Activated naive CD4-positive, alpha-beta T cell treated with anti-CD3 and anti-CD28 coated beads, Interleukin-2, amount 50 U/mL, for 16 hours (primary cell): ENCODE data around the gene RFK.
"Not testable (repeated sequence)": the region's sequence is repeated elsewhere in the genome, so short reads cannot be mapped to it uniquely, and the experiment has no call there.

Source experiments
- DNase-seq: peaks from one replicate; pipeline ENCODE4 v3.0.0-alpha.2; 2020

Gene RFK

DNA sequence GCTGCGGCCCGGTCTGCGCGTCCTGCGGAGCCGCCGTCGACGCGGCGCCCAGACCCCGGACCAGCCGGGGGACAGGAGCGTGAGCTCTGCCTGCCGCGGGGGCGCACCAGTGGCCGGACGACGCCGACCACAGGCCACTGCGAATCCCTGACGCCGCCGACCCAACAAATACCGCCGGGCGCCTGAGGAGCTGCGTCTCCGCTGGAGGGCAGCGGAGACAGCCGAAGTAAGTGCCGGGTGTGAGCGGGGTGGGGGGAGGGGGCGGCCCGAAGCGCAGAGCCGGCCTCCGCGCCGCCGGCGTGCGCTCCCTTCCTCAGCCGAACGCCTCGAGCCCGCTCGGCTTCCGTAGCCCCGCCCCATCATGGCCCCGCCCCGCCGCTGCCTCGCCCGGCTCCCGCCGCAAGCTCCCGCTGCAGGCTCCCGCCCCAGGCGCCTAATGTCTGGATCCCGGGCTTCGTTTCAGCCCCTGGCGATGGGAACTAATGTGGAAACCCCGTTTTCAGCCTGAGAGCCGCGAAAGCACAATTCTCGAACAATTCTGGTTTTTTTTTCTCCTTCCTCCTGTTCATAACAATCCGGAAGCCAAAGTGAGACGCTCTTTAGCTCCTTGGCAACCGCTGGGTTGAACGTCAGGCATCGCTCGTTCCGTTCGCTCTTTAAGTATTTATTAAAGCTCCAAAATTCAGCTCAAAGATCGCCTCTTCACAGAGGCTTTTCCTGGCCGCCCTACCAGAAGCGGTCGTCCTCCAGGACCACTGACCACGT, at the start of gene RFK:
TSS of gene RFK (minus strand) at position 232 of the 765 bp plus-strand sequence. CDS start 255 bp downstream, outside the sequence.
- peak; percentile 94 for DNase-seq

GRCh38 chr9:76443887-76444286, 49.7 kb upstream of the RFK start:
- DNase-seq: no peak

GRCh38 chr9:76441551-76442322, 47.5 kb upstream of the RFK start:
- DNase-seq: no peak

GRCh38 chr9:76438841-76439588, 44.8 kb upstream of the RFK start:
- DNase-seq: no peak

- DNase-seq: not testable (repeated sequence)
Measured at GRCh38 chr9:76437017-76437699, 42.9 kb upstream of the RFK start.

DNA sequence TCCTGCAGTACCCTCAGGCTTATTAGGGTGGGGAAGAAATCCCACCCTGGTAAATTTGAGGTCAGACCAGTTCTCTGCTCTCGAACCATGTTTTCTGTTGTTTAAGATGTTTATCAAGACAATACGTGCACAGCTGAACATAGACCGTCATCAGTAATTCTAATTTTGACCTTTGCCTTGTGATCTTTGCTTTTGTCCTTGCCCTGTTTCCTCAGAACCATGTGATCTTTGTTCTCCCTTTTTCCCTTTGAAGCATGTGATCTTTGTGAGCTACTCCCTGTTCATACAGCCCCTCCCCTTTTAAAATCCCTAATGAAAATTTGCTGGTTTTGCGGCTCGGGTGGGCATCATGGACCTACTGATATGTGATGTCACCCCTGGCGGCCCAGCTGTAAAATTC, 40.7 kb upstream of the RFK start:
- DNase-seq: not testable (repeated sequence)

GRCh38 chr9:76433836-76434235, 39.6 kb upstream of the RFK start:
- DNase-seq: no peak

DNA sequence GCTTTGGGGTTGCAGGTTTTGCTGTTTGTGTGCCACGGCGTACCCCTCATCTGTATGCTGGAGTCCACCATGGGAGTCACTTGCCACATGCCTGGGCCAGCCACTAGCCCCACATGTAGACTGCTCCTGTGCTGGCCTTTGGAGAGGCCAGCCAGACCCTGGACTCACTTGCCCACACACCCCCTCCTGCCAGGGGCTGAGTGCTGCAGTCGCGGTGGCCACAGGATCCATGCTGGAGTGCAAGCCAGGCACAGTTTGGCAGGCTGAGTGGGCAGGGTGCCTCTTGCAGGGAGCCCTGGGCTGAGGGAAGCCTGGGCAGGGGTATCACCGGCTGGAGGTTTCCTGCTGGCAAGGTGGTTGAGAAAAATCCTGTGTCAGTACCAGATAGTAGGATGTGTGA, 39.2 kb upstream of the RFK start:
- no peak for DNase-seq

DNA sequence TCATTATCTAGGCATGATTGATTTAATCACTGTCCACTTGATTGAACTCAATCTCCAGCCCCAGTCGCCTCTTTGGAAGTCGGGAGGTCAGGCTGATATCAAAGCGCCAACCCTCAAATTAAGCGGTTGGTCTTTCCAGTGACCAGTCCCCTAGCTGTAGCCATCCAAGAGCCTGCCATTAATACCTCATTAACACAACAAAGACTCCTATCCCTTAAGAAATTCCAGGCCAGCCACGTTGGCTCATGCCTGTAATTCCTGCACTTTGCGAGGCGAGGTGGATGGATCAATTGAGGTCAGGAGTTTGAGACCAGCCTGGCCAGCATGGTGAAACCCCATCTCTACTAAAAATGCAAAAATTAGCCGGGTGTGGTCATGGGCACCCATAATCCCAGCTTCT, 37.4 kb upstream of the RFK start:
- no peak for DNase-seq

- no peak for DNase-seq
Measured at GRCh38 chr9:76426807-76427419, 32.7 kb upstream of the RFK start.

GRCh38 chr9:76425677-76426453, 31.6 kb upstream of the RFK start:
- DNase-seq: no peak

DNA sequence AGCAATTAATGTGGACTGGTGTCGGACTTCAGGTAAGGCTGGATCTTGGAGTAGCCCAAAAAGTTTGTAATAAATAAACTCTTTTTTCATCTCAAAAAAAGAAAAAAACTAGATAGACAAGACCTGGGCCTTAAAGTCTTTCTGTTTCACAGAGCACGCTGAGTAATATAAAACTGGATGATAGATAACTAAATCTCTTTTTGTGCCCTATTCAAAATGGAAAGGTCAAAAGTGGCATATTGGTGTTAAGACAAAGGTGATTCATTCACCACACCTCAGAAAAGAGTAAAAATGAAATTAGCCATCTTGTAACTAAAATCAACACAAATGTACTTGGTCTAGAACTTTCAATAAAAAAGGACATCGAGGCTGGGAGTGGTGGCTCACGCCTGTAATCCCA, 30.3 kb upstream of the RFK start:
- DNase-seq: no peak

- DNase-seq: no peak
Measured at GRCh38 chr9:76423216-76424177, 29.3 kb upstream of the RFK start.

GRCh38 chr9:76419782-76420380, 25.7 kb upstream of the RFK start:
- no peak for DNase-seq

- no peak for DNase-seq
Measured at GRCh38 chr9:76417394-76417793, 23.2 kb upstream of the RFK start.

DNA sequence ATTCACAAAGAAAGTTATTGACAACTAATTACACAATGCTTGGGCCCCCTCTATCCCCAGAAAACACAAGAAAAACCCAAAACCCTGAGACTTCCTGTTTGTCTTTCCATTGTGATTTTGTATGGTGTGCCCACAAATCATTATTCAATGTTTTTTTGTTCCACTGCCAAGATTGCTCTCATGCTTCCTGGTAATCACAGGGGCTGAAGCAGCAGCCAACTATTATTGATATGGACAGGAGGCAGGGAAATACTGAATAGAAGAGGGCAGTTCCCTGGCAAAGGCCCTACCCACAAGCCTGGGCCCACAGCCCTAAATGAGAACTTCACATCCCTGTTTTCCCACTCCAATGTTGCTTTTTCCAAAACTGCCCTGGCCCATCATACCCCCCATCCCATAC, 21.5 kb upstream of the RFK start:
- DNase-seq: no peak

DNA sequence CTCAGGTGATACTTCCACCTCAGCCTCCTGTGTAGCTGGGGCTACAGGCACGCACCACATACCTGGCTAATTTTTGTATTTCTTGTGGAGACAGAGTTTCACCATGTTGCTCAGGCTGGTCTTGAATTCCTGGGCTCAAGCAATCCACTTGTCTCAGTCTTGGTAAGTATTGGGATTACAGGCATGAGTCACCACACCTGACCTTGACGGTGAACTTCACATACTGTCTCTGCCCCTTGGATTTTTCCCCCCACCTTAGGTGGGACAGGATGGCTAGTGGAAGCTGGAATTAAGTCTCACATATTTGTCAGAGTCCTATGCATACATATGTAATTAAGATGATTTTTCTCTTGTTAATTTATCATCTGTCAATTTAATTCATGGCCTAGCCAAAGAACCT, 20.9 kb upstream of the RFK start:
- no peak for DNase-seq

- DNase-seq: no peak
Measured at GRCh38 chr9:76414661-76415060, 20.4 kb upstream of the RFK start.

DNA sequence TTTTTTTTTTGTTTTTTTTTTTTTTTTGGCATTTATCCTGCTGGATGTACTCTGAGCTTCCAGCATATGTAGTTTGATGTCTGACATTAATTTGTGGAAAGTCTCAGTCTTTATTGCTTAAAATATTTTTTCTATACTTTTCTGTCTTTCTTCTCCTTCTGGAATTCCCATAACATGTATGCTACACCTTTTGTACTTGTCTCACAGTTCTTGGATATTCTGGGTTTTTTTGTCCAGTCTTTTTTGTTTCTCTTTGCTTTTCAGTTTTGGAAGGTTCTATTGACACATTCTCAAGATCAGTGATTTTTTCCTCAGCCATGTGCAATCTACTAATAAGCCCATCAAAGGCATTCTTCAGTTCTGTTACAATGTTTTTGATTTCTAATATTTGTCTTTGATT, 19.4 kb upstream of the RFK start:
- DNase-seq: no peak

DNA sequence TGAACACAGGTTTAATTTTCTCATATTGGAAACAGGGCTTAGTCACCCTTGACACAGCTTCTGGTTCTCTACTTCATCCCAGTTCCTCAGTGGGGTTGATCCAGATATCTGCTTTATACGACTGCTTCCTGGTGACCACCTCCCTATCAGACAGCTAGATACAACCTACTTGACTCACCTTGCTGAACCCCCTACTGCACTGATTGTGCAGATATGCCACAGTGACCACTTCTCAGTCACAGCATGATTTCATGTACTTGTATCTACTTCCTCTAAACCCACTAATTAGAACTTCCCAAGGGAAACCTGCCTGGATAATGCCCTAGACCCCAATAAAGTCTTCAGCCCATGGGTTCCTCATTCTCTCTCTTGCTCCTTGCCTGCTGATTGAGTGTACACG, 18.4 kb upstream of the RFK start:
- no peak for DNase-seq
